GM12872 (cell line): Measurements from ENCODE around the gene HEPN1.

Source experiments
- TF ChIP-seq, protein P1 (sequence below): IDR thresholded peaks from 3 replicates; pipeline ENCODE4 v1.5.1; 2011; ENCODE audit warnings: low read depth, mild to moderate bottlenecking, low read length, moderate library complexity; ENCODE audit not compliant: insufficient read depth

The HEPN1 gene

DNA sequence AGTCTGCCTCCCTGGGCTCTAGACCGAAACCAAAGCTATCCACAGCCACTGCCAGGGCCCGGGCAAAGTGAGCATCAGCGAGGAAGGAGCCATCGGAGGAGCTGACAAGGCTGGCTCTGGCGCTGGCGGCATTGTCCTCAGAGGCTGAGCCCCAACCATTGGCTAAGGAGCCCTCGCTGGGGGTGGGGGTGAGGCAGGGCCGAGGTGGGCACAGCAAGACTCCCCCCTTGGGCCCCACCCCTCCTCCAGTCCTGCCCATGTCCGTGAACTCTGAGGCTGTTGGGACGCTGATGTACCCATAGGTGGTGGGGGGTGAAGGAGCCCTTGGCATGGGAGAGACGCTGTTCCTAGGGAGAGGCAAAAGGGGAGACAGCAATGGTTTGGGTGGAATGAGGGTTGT is 32.6 kb upstream of the HEPN1 start:
- TF ChIP-seq, protein P1, sequence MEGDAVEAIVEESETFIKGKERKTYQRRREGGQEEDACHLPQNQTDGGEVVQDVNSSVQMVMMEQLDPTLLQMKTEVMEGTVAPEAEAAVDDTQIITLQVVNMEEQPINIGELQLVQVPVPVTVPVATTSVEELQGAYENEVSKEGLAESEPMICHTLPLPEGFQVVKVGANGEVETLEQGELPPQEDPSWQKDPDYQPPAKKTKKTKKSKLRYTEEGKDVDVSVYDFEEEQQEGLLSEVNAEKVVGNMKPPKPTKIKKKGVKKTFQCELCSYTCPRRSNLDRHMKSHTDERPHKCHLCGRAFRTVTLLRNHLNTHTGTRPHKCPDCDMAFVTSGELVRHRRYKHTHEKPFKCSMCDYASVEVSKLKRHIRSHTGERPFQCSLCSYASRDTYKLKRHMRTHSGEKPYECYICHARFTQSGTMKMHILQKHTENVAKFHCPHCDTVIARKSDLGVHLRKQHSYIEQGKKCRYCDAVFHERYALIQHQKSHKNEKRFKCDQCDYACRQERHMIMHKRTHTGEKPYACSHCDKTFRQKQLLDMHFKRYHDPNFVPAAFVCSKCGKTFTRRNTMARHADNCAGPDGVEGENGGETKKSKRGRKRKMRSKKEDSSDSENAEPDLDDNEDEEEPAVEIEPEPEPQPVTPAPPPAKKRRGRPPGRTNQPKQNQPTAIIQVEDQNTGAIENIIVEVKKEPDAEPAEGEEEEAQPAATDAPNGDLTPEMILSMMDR: no peak

DNA sequence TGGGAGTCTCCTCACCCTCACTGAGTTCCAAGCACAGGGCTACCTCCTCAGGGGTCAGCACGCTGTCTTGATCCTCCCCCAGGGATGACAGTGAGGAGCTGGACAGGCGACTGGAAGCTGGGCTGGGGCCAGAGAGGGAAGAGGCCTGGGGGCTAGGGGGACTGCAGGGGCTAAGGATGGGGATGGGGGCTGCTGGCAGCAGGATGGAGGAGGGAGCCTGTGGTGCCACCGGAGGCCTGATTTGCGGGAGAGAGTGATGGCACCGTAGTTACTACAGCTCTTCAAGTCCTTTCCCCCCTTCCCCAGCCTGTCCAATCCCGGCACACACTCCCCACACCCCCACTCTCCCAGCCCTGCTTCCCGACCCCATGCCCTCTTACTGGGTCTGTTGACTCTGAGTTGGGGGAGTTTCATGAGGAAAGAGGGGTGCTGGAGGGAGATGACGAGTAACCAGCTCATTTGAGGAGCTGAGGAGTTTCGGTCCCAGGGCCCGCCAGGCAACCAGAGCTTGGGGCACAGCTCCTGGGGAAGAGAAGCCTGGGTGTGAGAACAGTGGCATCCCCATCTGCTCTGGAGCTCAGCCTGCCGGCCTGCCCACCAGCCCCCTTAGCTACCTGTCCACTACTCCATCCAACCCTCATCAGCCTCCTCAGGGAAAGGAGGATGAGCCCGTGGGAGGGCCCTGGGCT is 31.9 kb upstream of the HEPN1 start:
- TF ChIP-seq, protein P1: no peak

DNA sequence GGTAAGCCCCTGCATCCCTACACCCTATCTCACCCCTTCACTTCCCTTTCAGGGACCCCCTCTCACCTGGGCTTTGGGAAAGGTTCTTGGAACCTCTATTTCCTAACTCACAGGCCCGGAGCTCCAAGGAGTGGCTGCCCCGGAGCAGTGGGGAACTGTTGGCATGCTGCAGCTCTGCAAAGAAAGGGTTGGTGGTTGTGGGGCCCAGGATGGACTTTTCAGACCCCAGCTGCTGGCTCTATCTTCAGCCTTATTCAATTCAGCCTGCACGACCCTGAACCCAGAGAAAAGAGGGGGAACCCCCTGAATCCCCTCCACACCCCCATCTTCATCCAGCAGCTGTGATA is 31.4 kb upstream of the HEPN1 start:
- TF ChIP-seq, protein P1: no peak

DNA sequence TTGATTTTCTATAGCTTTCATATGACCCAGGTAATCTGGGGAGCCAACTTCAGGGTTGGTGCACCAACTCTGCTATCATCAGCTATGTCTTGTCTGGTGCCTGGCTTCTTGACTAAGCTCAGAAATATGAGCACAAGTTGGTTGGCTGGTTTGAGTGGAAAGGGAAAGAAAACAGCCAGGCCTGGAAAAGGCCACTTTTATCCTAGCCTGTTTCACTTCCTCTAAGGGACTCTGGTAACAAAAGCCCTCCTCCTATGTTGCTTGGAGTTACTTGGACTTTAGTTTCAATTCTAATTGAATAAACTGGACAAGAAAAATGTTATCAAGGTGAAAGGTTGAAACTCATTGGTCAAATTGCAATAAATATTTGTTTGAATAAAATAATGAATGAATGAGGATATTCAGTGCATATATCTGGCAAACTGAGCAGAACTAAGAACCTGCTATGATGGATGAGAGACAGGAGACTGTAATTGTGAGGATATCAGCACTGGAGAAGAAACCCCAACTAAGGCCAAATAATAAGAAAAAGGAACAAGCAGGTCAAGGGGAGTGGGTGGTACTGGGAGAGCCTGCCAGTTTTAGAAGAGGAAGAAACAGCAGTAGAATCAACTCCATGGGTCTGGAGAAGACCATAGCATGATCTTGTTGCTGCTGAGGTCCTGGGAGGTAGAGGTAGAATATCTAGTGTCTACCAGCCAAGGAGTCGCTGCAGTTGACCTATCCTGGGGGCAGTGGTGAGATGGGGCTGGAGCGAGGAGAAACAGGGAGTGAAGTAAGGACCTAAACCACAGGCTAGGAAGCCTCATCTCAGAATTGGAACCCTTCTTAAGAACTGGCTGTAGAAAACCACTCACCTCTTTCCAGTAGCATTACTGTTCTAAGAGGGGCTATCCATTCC is 29.6 kb upstream of the HEPN1 start:
- TF ChIP-seq, protein P1: no peak

DNA sequence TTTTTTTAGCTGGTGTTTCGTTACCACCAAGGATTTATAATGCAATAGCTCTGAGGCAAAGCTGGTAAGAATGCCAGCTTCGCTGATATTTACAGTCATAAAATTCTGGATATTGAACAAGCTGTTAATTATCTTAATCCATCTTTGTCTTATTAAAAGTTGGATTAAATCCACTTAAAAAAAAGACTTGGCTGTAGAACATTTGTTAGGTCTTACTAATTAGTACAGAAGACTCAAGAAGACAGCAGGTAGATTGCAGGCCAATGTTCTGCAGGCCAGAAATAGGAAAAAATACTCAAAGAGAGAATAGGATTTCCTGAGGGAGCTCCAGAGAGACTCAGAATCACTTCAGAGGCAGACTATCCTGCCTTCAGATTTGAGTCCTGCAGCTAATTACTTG is 28.9 kb upstream of the HEPN1 start:
- TF ChIP-seq, protein P1: no peak

DNA sequence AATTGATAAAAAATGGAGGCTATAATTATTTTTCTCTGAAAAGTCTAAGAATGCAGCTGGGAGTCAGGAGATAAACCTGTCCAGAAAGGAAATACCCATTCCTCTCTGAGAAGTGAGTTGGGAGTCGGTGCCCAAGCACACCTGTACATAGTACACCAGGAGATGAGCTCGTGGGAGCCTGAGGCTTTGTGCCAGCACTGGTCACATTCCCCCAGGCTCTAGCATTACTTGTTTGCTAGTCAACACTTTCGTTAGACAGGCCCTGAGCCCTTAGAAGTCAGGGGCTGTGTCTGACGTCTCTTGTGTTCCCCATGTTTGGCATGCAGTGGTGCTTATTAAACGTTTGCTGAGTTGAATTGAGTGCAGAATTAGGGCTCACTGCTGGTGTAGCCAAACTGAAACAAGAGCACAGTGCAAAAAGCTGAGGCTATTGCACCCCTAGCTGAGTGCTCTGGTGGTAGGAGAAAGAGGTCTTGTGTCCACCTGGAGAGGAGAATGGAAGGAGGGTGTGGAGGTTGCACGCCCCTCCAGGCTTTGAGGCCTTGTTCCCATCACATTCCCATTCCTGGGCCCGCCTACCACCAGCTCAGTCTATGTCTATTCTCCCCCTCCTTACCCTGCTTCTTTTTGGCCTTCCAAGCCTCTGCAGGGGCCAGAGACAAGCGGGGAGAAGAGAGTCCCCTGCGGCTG is 28.2 kb upstream of the HEPN1 start:
- TF ChIP-seq, protein P1: no peak

DNA sequence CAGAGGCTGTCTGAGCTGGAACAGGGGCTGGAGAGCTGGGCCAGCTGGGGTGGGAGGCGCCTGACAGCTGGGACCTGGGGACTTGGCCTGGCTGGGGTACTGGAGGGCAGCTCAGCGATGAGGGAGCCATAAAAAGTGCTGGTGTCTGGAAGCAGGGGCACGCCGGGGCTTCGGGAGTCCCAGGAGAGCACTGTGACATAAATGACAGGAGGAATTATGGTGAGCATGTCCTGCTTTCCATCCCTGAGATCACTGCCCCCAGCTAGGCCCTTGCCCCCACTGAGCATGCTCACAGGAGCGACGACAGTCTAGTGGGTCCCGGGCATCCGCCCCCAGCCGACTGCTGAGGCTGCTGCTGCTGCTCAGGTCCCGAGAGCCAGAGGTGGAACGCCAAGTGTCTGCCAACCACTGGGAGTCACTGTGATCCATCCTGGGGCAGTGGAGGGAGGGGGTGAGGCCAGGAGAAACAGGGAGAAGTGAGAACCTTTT is 27.6 kb upstream of the HEPN1 start:
- TF ChIP-seq, protein P1: no peak
